HuH-7.5 (cell line): Measurements from ENCODE around the gene PPP2R2C.
A peak's percentile ranks its signal among the peaks of the same experiment; 100 is the strongest.

Experiments
- DNase-seq: peaks from one replicate; pipeline ENCODE4 v3.0.0; 2011; ENCODE audit warnings: low spot score

Gene PPP2R2C

GRCh38 chr4:6342530-6343293, 129.7 kb downstream of the PPP2R2C start:
- DNase-seq, result no peak

GRCh38 chr4:6341696-6342095, 130.7 kb downstream of the PPP2R2C start:
- DNase-seq, result no peak

- no peak for DNase-seq
Measured at GRCh38 chr4:6340446-6341015, 131.9 kb downstream of the PPP2R2C start.

GRCh38 chr4:6339818-6340445, 132.5 kb downstream of the PPP2R2C start:
- DNase-seq, result no peak

- DNase-seq, result no peak
Measured at GRCh38 chr4:6338951-6339817, 133.2 kb downstream of the PPP2R2C start.

- DNase-seq, result no peak
Measured at GRCh38 chr4:6338175-6338950, 134.1 kb downstream of the PPP2R2C start.

GRCh38 chr4:6337331-6337935, 135.0 kb downstream of the PPP2R2C start:
- DNase-seq, result no peak

- DNase-seq, result no peak
Measured at GRCh38 chr4:6336166-6336565, 136.2 kb downstream of the PPP2R2C start.

GRCh38 chr4:6335040-6335590, 137.3 kb downstream of the PPP2R2C start:
- no peak for DNase-seq

GRCh38 chr4:6334203-6334887, 138.1 kb downstream of the PPP2R2C start:
- no peak for DNase-seq

- no peak for DNase-seq
Measured at GRCh38 chr4:6333301-6334202, 138.9 kb downstream of the PPP2R2C start.

GRCh38 chr4:6332669-6333050, 139.8 kb downstream of the PPP2R2C start:
- DNase-seq, result no peak

GRCh38 chr4:6332042-6332668, 140.3 kb downstream of the PPP2R2C start:
- peak; percentile 72 for DNase-seq

- no peak for DNase-seq
Measured at GRCh38 chr4:6331468-6331867, 140.9 kb downstream of the PPP2R2C start.

GRCh38 chr4:6331018-6331417, 141.4 kb downstream of the PPP2R2C start:
- peak; percentile 61 for DNase-seq

- DNase-seq, result no peak
Measured at GRCh38 chr4:6330384-6330767, 142.0 kb downstream of the PPP2R2C start.

- no peak for DNase-seq
Measured at GRCh38 chr4:6329478-6330383, 142.7 kb downstream of the PPP2R2C start.

GRCh38 chr4:6328526-6328925, 143.9 kb downstream of the PPP2R2C start:
- DNase-seq, result no peak
